HCT116 (cell line): ENCODE measurements around the gene SHROOM3.

Source experiments
- CEBPB ChIP-seq: IDR thresholded peaks from 2 replicates; pipeline ENCODE4 v1.6.1; 2012; ENCODE audit warnings: low read depth
- CTCF ChIP-seq, 3 experiments: fragments of 200-600 bp in 1 of 3; sonication (generic) in 1 of 3; IDR thresholded peaks in 2 of 3; conservative IDR thresholded peaks in 1 of 3; 2 replicates each; pipeline ENCODE4 v1.5.1; 2012 to 2017; ENCODE audit warnings: low read depth in 2 of 3, low read length in 2 of 3, antibody characterized with exemption in 1 of 3, borderline replicate concordance in 1 of 3, control low read depth in 1 of 3, mild to moderate bottlenecking in 1 of 3, mixed read lengths in 1 of 3, mixed run types in 1 of 3, moderate library complexity in 1 of 3; ENCODE audit not compliant: insufficient read depth in 1 of 3
- EZH2 ChIP-seq: fragments of 200-600 bp; sonication (generic); IDR thresholded peaks from 2 replicates; pipeline ENCODE4 v1.6.1; 2017; ENCODE audit warnings: antibody characterized with exemption, mixed run types
- JUND ChIP-seq: IDR thresholded peaks from 2 replicates; pipeline ENCODE4 v1.6.1; 2012
- MAX ChIP-seq: IDR thresholded peaks from 2 replicates; pipeline ENCODE4 v1.6.1; 2012
- POLR2A ChIP-seq: IDR thresholded peaks from 2 replicates; pipeline ENCODE4 v1.7.0; 2011; ENCODE audit warnings: borderline replicate concordance; ENCODE audit not compliant: insufficient read depth, insufficient read length; ENCODE audit errors: extremely low read depth
- POLR2AphosphoS5 ChIP-seq: IDR thresholded peaks from 2 replicates; pipeline ENCODE4 v1.6.1; 2011; ENCODE audit warnings: mild to moderate bottlenecking, low read depth, low read length, moderate library complexity
- RAD21 ChIP-seq: IDR thresholded peaks from 2 replicates; pipeline ENCODE4 v1.6.1; 2012; ENCODE audit warnings: low read depth, mild to moderate bottlenecking
- SRF ChIP-seq: IDR thresholded peaks from 2 replicates; pipeline ENCODE4 v1.6.1; 2012; ENCODE audit warnings: low read depth
- YY1 ChIP-seq: IDR thresholded peaks from 2 replicates; pipeline ENCODE4 v1.6.1; 2011; ENCODE audit warnings: low read length, low read depth, moderate library complexity, mild to moderate bottlenecking; ENCODE audit not compliant: insufficient replicate concordance; ENCODE audit errors: extremely low read depth
- ZNF274 ChIP-seq: fragments of 200-500 bp; sonication (Bioruptor generic); IDR thresholded peaks from 2 replicates; pipeline ENCODE4 v1.6.1; 2014; ENCODE audit warnings: mild to moderate bottlenecking, low read depth, low read length, inconsistent platforms
- TF ChIP-seq, protein P1 (sequence below): IDR thresholded peaks from 2 replicates; pipeline ENCODE4 v1.6.1; 2012
- TF ChIP-seq, protein P2 (sequence below): IDR thresholded peaks from 2 replicates; pipeline ENCODE4 v1.6.1; 2012; ENCODE audit warnings: low read depth

- TF ChIP-seq MAX (no peak), POLR2A (no peak), RAD21 (no peak), CTCF (IDR thresholded peaks at IDR 0.05 in 2 of 3, conservative IDR thresholded peaks at IDR 0.05 in 1 of 3; ENCODE audit: borderline replicate concordance in 1 of 3, insufficient read depth in 1 of 3, low read depth in 2 of 3, low read length in 2 of 3) (no peak), CEBPB (no peak), POLR2AphosphoS5 (no peak), YY1 (no peak), EZH2 (no peak), JUND (no peak), SRF (no peak), ZNF274 (no peak)
- TF ChIP-seq, protein P1, sequence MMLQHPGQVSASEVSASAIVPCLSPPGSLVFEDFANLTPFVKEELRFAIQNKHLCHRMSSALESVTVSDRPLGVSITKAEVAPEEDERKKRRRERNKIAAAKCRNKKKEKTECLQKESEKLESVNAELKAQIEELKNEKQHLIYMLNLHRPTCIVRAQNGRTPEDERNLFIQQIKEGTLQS, result no peak
- TF ChIP-seq, protein P2, sequence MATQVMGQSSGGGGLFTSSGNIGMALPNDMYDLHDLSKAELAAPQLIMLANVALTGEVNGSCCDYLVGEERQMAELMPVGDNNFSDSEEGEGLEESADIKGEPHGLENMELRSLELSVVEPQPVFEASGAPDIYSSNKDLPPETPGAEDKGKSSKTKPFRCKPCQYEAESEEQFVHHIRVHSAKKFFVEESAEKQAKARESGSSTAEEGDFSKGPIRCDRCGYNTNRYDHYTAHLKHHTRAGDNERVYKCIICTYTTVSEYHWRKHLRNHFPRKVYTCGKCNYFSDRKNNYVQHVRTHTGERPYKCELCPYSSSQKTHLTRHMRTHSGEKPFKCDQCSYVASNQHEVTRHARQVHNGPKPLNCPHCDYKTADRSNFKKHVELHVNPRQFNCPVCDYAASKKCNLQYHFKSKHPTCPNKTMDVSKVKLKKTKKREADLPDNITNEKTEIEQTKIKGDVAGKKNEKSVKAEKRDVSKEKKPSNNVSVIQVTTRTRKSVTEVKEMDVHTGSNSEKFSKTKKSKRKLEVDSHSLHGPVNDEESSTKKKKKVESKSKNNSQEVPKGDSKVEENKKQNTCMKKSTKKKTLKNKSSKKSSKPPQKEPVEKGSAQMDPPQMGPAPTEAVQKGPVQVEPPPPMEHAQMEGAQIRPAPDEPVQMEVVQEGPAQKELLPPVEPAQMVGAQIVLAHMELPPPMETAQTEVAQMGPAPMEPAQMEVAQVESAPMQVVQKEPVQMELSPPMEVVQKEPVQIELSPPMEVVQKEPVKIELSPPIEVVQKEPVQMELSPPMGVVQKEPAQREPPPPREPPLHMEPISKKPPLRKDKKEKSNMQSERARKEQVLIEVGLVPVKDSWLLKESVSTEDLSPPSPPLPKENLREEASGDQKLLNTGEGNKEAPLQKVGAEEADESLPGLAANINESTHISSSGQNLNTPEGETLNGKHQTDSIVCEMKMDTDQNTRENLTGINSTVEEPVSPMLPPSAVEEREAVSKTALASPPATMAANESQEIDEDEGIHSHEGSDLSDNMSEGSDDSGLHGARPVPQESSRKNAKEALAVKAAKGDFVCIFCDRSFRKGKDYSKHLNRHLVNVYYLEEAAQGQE, result no peak
These were observed 374.7 kb downstream of the SHROOM3 start for GRCh38 chr4:76809594-76810305.
